ENCODE measurements around the gene BRD9.

Gene BRD9

DNA sequence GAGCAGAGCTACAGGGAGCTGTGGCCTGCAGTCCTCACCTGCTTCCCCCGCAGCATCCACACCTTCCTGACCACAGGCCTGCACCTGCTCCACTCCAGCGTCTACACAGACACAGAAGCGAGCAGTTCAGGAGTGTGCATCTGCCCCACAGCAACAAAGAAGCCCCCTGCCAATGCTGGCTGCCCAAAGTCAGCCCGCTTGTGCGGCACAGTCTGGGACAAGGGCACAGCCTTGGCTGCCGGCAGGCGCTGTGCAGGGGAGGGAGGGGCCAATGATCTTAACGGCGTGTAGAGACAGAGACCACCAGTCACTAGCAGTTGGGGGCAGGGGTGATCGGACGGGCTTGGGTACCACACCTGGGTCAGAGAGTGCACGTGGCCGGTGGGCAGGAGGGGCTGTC is 6.6 kb downstream of the BRD9 start:
- Histone ChIP-seq H3K27me3 (no peaks in the 10 kb centered on the region), H3K4me1 (peaks cover 0 to 7% (median 2%) of the 10 kb centered on the region in 4 donors), H3K36me3 (peaks cover 82 to 100% (median 89%) of the 10 kb centered on the region in 3 donors), H3K27ac (no peak overlapping the region), H3K4me3 (no peak overlapping the region), H3K9me3 (no peaks in the 10 kb centered on the region)
- TF ChIP-seq, protein P1, sequence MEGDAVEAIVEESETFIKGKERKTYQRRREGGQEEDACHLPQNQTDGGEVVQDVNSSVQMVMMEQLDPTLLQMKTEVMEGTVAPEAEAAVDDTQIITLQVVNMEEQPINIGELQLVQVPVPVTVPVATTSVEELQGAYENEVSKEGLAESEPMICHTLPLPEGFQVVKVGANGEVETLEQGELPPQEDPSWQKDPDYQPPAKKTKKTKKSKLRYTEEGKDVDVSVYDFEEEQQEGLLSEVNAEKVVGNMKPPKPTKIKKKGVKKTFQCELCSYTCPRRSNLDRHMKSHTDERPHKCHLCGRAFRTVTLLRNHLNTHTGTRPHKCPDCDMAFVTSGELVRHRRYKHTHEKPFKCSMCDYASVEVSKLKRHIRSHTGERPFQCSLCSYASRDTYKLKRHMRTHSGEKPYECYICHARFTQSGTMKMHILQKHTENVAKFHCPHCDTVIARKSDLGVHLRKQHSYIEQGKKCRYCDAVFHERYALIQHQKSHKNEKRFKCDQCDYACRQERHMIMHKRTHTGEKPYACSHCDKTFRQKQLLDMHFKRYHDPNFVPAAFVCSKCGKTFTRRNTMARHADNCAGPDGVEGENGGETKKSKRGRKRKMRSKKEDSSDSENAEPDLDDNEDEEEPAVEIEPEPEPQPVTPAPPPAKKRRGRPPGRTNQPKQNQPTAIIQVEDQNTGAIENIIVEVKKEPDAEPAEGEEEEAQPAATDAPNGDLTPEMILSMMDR (IDR thresholded peaks at IDR 0.05), result no peak
- no peak for DNase-seq
- intact Hi-C loops (cut with DNase I; ENCODE audit: low total_unique reads), result no loop called here

DNA sequence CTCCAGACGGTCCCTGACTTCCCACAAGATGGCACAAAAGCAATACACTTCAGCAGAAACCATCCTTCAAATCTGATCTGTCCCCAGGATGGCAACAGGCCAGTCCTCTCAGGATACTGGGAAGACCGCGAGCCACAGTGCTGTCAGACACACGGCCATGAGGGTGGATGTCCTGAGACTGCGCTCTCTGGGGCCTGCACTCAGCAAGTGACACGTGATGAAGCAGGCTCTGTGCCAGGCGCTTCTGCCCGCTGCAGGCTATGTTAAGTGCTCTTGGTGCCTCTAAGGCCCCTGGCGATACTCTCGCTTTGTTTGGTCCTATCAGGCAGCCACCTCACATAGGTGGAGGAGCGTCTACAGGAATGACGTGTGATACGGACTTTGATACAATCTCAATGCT is 7.1 kb downstream of the BRD9 start:
- intact Hi-C loops (cut with DNase I; ENCODE audit: low total_unique reads), result no loop called here
- Histone ChIP-seq H3K27ac (no peak overlapping the region), H3K4me3 (no peak overlapping the region), H3K9me3 (no peaks in the 10 kb centered on the region), H3K4me1 (peaks cover 0 to 2% (median 0%) of the 10 kb centered on the region in 4 donors), H3K27me3 (no peaks in the 10 kb centered on the region), H3K36me3 (peaks cover 87 to 100% (median 94%) of the 10 kb centered on the region in 3 donors)
- no peak for DNase-seq
- TF ChIP-seq, protein P1 (IDR thresholded peaks at IDR 0.05), result no peak

DNA sequence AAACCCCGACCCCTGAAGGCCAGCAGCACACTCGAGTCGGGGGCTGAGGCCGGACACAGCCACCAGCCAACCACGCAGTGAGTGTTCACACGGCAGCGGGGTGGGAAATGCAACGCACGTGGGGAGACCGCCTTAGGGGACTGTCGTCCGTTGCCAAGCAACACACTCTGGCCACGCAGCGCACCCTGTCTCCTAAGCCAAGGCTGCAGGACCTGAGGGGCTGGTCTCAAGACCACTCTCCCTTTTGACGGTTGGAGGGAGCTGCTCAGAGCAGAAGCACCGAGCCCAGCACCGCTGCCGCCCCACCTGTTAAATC is 7.5 kb downstream of the BRD9 start:
- no peak overlapping the region for H3K27ac ChIP-seq
- no peak for DNase-seq
- intact Hi-C loops (cut with DNase I; ENCODE audit: low total_unique reads), result no loop called here
- no peaks in the 10 kb centered on the region for H3K4me1 ChIP-seq
- no peak overlapping the region for H3K4me3 ChIP-seq
- H3K27me3 ChIP-seq, result no peaks in the 10 kb centered on the region
- TF ChIP-seq, protein P1 (IDR thresholded peaks at IDR 0.05), result no peak
- H3K36me3 ChIP-seq, result peaks cover 86 to 98% (median 91%) of the 10 kb centered on the region in 3 donors
- H3K9me3 ChIP-seq, result no peaks in the 10 kb centered on the region

DNA sequence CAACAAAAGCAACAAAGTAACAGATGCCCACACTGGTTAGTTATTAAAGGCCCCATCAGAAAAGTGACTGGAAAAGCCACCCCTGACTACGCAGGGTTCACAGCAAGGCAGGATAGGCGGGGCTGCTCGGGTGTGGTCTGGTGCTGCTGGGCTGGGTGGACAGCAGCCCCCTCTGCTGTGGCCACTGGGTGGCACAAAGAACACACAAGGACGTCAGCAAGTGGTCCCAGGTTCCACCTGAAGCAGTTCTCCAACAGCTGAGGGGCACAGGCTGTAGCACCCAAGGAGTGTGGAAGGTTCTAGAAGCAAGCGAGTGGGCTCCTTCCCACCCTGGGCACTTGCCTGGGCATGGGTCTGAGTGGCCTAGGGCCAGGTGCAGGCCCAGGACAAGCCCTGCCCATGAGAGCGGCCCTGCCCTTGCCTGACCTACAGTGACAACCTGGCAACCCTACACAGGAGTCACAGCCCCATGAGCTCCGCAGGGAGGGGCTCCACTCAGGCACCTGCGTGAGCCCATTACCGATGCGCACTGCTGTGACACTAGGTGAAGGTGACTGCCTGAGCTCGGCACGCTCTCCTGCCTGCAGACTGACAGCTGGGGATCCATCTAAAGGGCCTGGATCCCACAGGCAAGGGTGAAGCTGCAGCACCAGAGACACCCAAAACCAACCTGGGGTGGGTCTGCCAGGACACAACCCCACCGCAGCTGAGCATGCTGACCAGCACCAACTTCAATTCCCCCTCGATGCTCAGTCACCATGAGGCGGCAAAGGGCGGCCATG is 8.1 kb downstream of the BRD9 start:
- H3K36me3 ChIP-seq, result peaks cover 80 to 93% (median 86%) of the 10 kb centered on the region in 3 donors
- no peaks in the 10 kb centered on the region for H3K27me3 ChIP-seq
- intact Hi-C loops (cut with DNase I; ENCODE audit: low total_unique reads), result no loop called here
- TF ChIP-seq, protein P1 (IDR thresholded peaks at IDR 0.05), result no peak
- no peak for DNase-seq
- no peak overlapping the region for H3K4me3 ChIP-seq
- no peaks in the 10 kb centered on the region for H3K4me1 ChIP-seq
- H3K9me3 ChIP-seq, result no peaks in the 10 kb centered on the region
- no peak overlapping the region for H3K27ac ChIP-seq

DNA sequence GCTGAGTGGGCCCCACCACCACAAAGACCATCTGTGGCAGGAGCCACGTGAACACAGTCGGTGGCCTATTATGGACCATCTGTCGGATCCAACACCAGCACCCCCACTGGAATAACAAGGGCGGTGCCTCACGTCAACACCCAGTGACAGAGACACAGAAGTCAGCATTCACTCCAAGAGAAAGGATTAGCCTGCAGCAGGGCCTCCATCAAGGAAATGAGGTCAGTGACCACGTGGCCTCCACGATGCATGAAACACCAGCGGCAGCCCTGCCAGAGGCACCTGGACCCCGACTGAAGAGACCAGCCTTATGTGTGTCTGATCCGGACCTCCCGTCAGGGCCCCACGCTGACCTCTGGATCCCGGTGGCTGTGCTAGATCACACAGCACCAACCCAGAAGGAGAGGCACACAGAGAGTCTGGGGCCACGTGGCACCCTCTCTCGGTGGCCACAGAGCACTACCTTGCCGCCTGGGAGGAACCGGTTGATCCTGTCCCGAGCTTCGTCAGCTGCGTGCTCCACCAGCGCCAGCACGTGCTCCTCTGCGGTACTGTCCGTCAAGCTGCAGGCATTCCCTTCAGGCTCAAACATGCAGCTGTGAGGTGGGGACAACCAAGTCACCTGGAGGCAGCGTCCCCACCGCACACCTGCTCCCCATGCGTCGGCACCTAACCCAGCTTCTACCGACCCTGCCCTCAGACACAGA is 9.0 kb downstream of the BRD9 start:
- TF ChIP-seq, protein P1 (IDR thresholded peaks at IDR 0.05), result no peak
- H3K9me3 ChIP-seq, result no peaks in the 10 kb centered on the region
- H3K4me1 ChIP-seq, result no peaks in the 10 kb centered on the region
- peaks cover 71 to 84% (median 80%) of the 10 kb centered on the region in 3 donors for H3K36me3 ChIP-seq
- no peaks in the 10 kb centered on the region for H3K27me3 ChIP-seq
- DNase-seq, result no peak
- H3K27ac ChIP-seq, result no peak overlapping the region
- intact Hi-C loops (cut with DNase I; ENCODE audit: low total_unique reads), result no loop called here
- H3K4me3 ChIP-seq, result no peak overlapping the region

Data from tibial artery (tissue), 4 donors.